ENCODE results near the gene POU2F1. TPM values are rescaled to one million over a fixed set of nuclear protein-coding genes. Genes with fewer than 3 reads are reported as not detected.

Gene POU2F1
- total and polyA plus RNA-seq, 2 donors (not counting 3 experiments of a cell fraction or from before 2014, with no cell fraction given): 6.0 to 12.9 TPM

DNA sequence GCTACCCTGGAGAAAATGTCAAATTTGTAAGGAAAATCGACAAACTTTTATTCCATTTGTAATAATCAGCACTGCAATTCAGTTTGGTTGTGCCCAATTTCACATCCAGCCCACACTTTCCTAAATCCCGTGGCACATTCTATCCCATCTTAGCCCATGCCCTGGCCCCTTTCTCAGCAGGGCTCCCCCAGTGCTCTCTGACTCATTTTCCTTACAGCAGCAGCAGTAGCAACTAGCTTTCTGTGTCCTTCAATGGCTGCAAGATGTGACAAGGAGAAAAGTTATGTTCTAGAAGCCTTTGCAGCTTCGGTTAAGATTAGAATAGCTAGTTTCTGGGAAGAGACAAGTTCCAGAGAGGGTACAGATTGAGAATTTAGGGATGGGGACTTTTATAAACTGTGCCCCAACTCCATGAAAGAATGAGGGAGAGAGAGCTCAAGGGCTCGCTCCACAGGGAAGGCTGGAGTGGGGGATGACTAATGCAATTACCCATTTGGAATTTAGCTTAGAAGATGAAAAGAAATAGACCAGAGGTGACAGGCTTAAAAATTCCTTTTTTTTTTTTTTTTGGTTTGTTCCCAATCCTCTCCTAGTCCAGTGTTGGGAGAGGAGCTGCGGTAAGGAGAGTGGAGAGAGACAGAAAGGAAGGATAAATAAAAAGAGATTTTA lies 47.0 kb upstream of the POU2F1 start:
- no peak overlapping the region for H3K4me2 ChIP-seq (ENCODE audit: insufficient read depth, low read length)
- no peaks in the 10 kb centered on the region for H3K36me3 ChIP-seq (ENCODE audit: control insufficient read depth in 2 of 2, extremely low read depth in 1 of 2, insufficient read depth in 2 of 2, low read length in 2 of 2)
- intact Hi-C loops (cut with micrococcal nuclease) (no loop called here), dilution Hi-C loops (cut with MboI; ENCODE audit: extremely low pct_ligation_motif_present, low sequenced_read_pairs) (no loop called here)
- H3K4me3 ChIP-seq (replicated peaks in 1 of 3; ENCODE audit: insufficient read depth in 1 of 3, low read depth in 1 of 3, low read length in 3 of 3): no peak overlapping the region
- ChIA-PET POLR2A (no interaction called here), CTCF (interaction anchor here (0.6 kb wide), 1 partner anchor 19 kb away, joined by 3 read pairs; no protein-coding TSS in a partner anchor)
- FAIRE-seq (no peak), DNase-seq (ENCODE audit: low read depth, low spot score) (no peak)
- no peaks in the 10 kb centered on the region for H3K9me3 ChIP-seq (replicated peaks; ENCODE audit: control insufficient read depth, insufficient read depth, low read length)
- no peaks in the 10 kb centered on the region for H3K79me2 ChIP-seq (ENCODE audit: control insufficient read depth, insufficient read depth, low read length)
- H3K4me1 ChIP-seq (ENCODE audit: control insufficient read depth, extremely low read depth, insufficient read depth, low read length): no peaks in the 10 kb centered on the region
- H2AFZ ChIP-seq (ENCODE audit: low read depth, low read length): no peak overlapping the region
- no peak overlapping the region for H3K9ac ChIP-seq (replicated peaks; ENCODE audit: extremely low read depth, insufficient read depth, low read length)
- H4K20me1 ChIP-seq (replicated peaks; ENCODE audit: control insufficient read depth, extremely low read depth, insufficient read depth, low read length): no peaks in the 10 kb centered on the region
- H3K9me1 ChIP-seq (replicated peaks; ENCODE audit: control insufficient read depth, extremely low read depth, insufficient read depth, low read length): no peaks in the 10 kb centered on the region
- peaks cover 2% of the 10 kb centered on the region in 2 experiments for H3K27me3 ChIP-seq (ENCODE audit: control insufficient read depth in 2 of 2, insufficient read depth in 2 of 2, low read length in 2 of 2)
- BruUV-seq (replicated peaks): no TSS peak
- TF ChIP-seq POLR2A (IDR thresholded peaks at IDR 0.05; ENCODE audit: low read depth, low read length) (no peak), POLR2AphosphoS5 (IDR thresholded peaks at IDR 0.05; ENCODE audit: insufficient read depth, low read depth, low read length) (no peak), JUN (IDR thresholded peaks at IDR 0.05; ENCODE audit: borderline replicate concordance, insufficient read depth, insufficient read length, low read depth) (no peak), GATA2 (IDR thresholded peaks at IDR 0.05; ENCODE audit: insufficient read depth, insufficient read length, low read depth, low read length) (no peak), MYC (IDR thresholded peaks at IDR 0.05; ENCODE audit: low read depth, low read length) (no peak), FOS (IDR thresholded peaks at IDR 0.05; ENCODE audit: borderline replicate concordance, insufficient read depth, low read length) (no peak), EZH2 (IDR thresholded peaks at IDR 0.05; ENCODE audit: borderline replicate concordance, low read depth, low read length, severe bottlenecking) (no peak)
- TF ChIP-seq, protein P1, sequence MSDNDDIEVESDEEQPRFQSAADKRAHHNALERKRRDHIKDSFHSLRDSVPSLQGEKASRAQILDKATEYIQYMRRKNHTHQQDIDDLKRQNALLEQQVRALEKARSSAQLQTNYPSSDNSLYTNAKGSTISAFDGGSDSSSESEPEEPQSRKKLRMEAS (IDR thresholded peaks at IDR 0.05; ENCODE audit: insufficient read depth, insufficient read length): no peak
- TF ChIP-seq, protein P2, sequence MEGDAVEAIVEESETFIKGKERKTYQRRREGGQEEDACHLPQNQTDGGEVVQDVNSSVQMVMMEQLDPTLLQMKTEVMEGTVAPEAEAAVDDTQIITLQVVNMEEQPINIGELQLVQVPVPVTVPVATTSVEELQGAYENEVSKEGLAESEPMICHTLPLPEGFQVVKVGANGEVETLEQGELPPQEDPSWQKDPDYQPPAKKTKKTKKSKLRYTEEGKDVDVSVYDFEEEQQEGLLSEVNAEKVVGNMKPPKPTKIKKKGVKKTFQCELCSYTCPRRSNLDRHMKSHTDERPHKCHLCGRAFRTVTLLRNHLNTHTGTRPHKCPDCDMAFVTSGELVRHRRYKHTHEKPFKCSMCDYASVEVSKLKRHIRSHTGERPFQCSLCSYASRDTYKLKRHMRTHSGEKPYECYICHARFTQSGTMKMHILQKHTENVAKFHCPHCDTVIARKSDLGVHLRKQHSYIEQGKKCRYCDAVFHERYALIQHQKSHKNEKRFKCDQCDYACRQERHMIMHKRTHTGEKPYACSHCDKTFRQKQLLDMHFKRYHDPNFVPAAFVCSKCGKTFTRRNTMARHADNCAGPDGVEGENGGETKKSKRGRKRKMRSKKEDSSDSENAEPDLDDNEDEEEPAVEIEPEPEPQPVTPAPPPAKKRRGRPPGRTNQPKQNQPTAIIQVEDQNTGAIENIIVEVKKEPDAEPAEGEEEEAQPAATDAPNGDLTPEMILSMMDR (IDR thresholded peaks at IDR 0.05; ENCODE audit: extremely low read depth in 1 of 2, insufficient read depth in 1 of 2, low read depth in 1 of 2, low read length in 2 of 2): no peak
- no peak overlapping the region for H3K27ac ChIP-seq (ENCODE audit: insufficient read depth, low read depth, low read length)
